K562 (cell line): ENCODE measurements around the gene MYOM1.
A peak's percentile ranks its signal among the peaks of the same experiment; 100 is the strongest.

Source experiments
- FOXM1 ChIP-seq, 2 experiments: fragments of 450-650 bp in 1 of 2; sonication (generic) in 1 of 2; formaldehyde crosslinking in 1 of 2; IDR thresholded peaks; 2 replicates each; pipeline versions ENCODE4 v1.6.1 to v1.9.0; 2017 to 2022; ENCODE audit warnings: low read depth in 2 of 2, mild to moderate bottlenecking in 2 of 2, missing genetic modification reagents in 1 of 2, moderate library complexity in 1 of 2
- NR3C1 ChIP-seq: sonication (generic); formaldehyde crosslinking; IDR thresholded peaks from 2 replicates; pipeline ENCODE4 v1.8.1; 2022; ENCODE audit warnings: missing genetic modification reagents
- POLR2A ChIP-seq: fragments of 450-650 bp; conservative IDR thresholded peaks from 2 replicates; pipeline ENCODE4 v1.6.1; 2016
- SNRNP70 ChIP-seq: fragments of 200-400 bp; formaldehyde crosslinking; optimal IDR thresholded peaks from 2 replicates; pipeline ENCODE3; 2017; ENCODE audit warnings: low read depth, low read length
- TARDBP ChIP-seq: fragments of 450-650 bp; IDR thresholded peaks from 2 replicates; pipeline ENCODE4 v1.6.1; 2016
- YY1 ChIP-seq, 3 experiments: IDR thresholded peaks; 2 replicates each; pipeline ENCODE4 v1.6.1; 2011; ENCODE audit warnings: low read length in 2 of 3, mild to moderate bottlenecking in 2 of 3, moderate library complexity in 2 of 3, borderline replicate concordance in 1 of 3, control low read depth in 1 of 3, low read depth in 1 of 3; ENCODE audit not compliant: insufficient read depth in 3 of 3, insufficient replicate concordance in 2 of 3, control insufficient read depth in 1 of 3, insufficient read length in 1 of 3; ENCODE audit errors: extremely low read depth in 1 of 3
- TF ChIP-seq, protein P1 (sequence below): fragments of 200-800 bp; sonication (Bioruptor generic); IDR thresholded peaks from 2 replicates; pipeline ENCODE4 v1.6.1; 2017; ENCODE audit warnings: missing genetic modification characterization, missing compliant biosample characterization
- TF ChIP-seq, protein P2 (sequence below): sonication (generic); formaldehyde crosslinking; IDR thresholded peaks from 2 replicates; pipeline ENCODE4 v1.8.1; 2023; ENCODE audit warnings: mild to moderate bottlenecking, missing genetic modification reagents
- TF ChIP-seq, protein P3 (sequence below): sonication (generic); formaldehyde crosslinking; IDR thresholded peaks from 2 replicates; pipeline ENCODE4 v1.8.1; 2023; ENCODE audit warnings: mild to moderate bottlenecking, missing genetic modification reagents
- TF ChIP-seq, protein P4 (sequence below), 3 experiments: IDR thresholded peaks in 2 of 3; conservative IDR thresholded peaks in 1 of 3; 2 replicates each; pipeline ENCODE4 v1.5.1; 2011 to 2012; ENCODE audit warnings: low read length in 3 of 3, mild to moderate bottlenecking in 3 of 3, control low read depth in 2 of 3, improper control_type of control experiment in 1 of 3, inconsistent platforms in 1 of 3, low read depth in 1 of 3, mixed read lengths in 1 of 3, moderate library complexity in 1 of 3; ENCODE audit not compliant: insufficient read depth in 2 of 3
- TF ChIP-seq, protein P5 (sequence below): sonication (generic); formaldehyde crosslinking; IDR thresholded peaks from 2 replicates; pipeline ENCODE4 v1.9.0; 2022; ENCODE audit warnings: mild to moderate bottlenecking, missing genetic modification reagents

DNA sequence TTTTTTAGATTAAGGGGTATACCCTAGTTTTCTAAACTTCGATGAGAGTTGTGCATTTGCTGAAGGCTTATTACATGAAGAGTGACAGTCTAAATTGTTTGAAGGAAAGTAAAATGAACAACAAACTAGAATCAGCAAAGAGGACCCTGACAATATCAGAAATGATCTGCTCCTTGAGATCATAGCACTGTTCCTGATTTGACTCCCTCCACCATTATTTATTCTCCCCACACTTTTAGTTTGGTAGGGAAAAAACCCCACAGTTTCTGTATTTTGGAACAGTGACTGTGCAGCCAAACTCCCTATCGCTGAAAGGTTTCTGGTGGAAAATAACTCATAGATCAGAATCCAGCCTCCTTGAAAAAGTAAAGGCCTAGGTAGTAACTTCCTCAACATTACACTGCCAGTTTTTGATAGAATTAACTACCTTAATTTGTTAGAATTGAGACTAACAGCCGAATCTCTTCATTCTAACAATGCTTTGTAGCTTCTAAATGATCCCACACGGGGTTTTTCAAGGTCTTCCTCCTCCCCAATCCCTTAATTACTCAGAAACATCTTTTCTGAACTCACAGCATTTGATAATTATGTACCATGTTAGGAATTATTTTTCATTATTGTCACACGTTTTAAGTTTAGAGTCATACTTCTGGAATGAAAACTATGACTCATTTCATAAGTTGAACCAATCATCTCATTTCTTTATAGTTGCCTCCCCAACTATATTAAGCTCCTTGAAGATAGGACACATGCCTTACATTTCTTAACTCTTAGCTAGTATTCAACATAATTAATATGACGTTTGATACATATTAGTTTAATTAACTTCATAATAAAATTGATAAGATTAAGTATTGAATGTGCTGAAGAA is 30.7 kb upstream of the MYOM1 start:
- TF ChIP-seq, protein P1, sequence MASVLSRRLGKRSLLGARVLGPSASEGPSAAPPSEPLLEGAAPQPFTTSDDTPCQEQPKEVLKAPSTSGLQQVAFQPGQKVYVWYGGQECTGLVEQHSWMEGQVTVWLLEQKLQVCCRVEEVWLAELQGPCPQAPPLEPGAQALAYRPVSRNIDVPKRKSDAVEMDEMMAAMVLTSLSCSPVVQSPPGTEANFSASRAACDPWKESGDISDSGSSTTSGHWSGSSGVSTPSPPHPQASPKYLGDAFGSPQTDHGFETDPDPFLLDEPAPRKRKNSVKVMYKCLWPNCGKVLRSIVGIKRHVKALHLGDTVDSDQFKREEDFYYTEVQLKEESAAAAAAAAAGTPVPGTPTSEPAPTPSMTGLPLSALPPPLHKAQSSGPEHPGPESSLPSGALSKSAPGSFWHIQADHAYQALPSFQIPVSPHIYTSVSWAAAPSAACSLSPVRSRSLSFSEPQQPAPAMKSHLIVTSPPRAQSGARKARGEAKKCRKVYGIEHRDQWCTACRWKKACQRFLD (CRISPR knock-in tag): no peak
- TF ChIP-seq NR3C1 (CRISPR knock-in tag) (no peak), POLR2A (peak; percentile 77), YY1 (IDR thresholded peaks at IDR 0.05; ENCODE audit: borderline replicate concordance in 1 of 3, control insufficient read depth in 1 of 3, extremely low read depth in 1 of 3, insufficient read depth in 3 of 3, insufficient read length in 1 of 3, insufficient replicate concordance in 2 of 3, low read depth in 1 of 3, low read length in 2 of 3) (no peak), SNRNP70 (no peak), TARDBP (no peak), FOXM1 (IDR thresholded peaks at IDR 0.05; ENCODE audit: low read depth) (no peak), FOXM1 (CRISPR knock-in tag; IDR thresholded peaks at IDR 0.05; ENCODE audit: low read depth) (no peak)
- TF ChIP-seq, protein P2, sequence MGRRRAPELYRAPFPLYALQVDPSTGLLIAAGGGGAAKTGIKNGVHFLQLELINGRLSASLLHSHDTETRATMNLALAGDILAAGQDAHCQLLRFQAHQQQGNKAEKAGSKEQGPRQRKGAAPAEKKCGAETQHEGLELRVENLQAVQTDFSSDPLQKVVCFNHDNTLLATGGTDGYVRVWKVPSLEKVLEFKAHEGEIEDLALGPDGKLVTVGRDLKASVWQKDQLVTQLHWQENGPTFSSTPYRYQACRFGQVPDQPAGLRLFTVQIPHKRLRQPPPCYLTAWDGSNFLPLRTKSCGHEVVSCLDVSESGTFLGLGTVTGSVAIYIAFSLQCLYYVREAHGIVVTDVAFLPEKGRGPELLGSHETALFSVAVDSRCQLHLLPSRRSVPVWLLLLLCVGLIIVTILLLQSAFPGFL: no peak
- TF ChIP-seq, protein P3, sequence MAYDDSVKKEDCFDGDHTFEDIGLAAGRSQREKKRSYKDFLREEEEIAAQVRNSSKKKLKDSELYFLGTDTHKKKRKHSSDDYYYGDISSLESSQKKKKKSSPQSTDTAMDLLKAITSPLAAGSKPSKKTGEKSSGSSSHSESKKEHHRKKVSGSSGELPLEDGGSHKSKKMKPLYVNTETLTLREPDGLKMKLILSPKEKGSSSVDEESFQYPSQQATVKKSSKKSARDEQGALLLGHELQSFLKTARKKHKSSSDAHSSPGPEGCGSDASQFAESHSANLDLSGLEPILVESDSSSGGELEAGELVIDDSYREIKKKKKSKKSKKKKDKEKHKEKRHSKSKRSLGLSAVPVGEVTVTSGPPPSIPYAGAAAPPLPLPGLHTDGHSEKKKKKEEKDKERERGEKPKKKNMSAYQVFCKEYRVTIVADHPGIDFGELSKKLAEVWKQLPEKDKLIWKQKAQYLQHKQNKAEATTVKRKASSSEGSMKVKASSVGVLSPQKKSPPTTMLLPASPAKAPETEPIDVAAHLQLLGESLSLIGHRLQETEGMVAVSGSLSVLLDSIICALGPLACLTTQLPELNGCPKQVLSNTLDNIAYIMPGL (CRISPR knock-in tag): no peak
- TF ChIP-seq, protein P4, sequence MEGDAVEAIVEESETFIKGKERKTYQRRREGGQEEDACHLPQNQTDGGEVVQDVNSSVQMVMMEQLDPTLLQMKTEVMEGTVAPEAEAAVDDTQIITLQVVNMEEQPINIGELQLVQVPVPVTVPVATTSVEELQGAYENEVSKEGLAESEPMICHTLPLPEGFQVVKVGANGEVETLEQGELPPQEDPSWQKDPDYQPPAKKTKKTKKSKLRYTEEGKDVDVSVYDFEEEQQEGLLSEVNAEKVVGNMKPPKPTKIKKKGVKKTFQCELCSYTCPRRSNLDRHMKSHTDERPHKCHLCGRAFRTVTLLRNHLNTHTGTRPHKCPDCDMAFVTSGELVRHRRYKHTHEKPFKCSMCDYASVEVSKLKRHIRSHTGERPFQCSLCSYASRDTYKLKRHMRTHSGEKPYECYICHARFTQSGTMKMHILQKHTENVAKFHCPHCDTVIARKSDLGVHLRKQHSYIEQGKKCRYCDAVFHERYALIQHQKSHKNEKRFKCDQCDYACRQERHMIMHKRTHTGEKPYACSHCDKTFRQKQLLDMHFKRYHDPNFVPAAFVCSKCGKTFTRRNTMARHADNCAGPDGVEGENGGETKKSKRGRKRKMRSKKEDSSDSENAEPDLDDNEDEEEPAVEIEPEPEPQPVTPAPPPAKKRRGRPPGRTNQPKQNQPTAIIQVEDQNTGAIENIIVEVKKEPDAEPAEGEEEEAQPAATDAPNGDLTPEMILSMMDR (IDR thresholded peaks at IDR 0.05 in 2 of 3, conservative IDR thresholded peaks at IDR 0.05 in 1 of 3; ENCODE audit: insufficient read depth in 2 of 3, low read depth in 1 of 3, low read length in 3 of 3): no peak
- TF ChIP-seq, protein P5, sequence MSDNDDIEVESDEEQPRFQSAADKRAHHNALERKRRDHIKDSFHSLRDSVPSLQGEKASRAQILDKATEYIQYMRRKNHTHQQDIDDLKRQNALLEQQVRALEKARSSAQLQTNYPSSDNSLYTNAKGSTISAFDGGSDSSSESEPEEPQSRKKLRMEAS: no peak
